Karpas-422 (cell line): Measurements from ENCODE around the gene TBATA. TPM values are rescaled to one million over a fixed set of nuclear protein-coding genes. Genes with fewer than 3 reads are reported as not detected.

Experiments
- DNase-seq: peaks from one replicate; pipeline ENCODE4 v3.0.0-alpha.2; 2015
- H2AFZ ChIP-seq: fragments of 200-600 bp; sonication (generic); 2 replicates; pipeline ENCODE4 v1.6.1; 2014; ENCODE audit warnings: antibody characterized with exemption, low read length, mixed read lengths
- H3K27ac ChIP-seq: fragments of 200-600 bp; sonication (generic); 2 replicates; pipeline ENCODE4 v1.5.1; 2014; ENCODE audit warnings: mild to moderate bottlenecking, low read length, moderate library complexity
- H3K27me3 ChIP-seq: fragments of 200-600 bp; sonication (generic); 2 replicates; pipeline ENCODE4 v1.6.1; 2014; ENCODE audit warnings: low read length, mixed read lengths
- H3K36me3 ChIP-seq: fragments of 200-600 bp; sonication (generic); 2 replicates; pipeline ENCODE4 v1.6.1; 2014; ENCODE audit warnings: low read length, mixed read lengths; ENCODE audit not compliant: insufficient read depth
- H3K4me1 ChIP-seq: fragments of 200-600 bp; sonication (generic); 2 replicates; pipeline ENCODE4 v1.6.1; 2014; ENCODE audit warnings: mild to moderate bottlenecking, low read length, mixed read lengths
- H3K4me2 ChIP-seq: fragments of 200-600 bp; sonication (generic); 2 replicates; pipeline ENCODE4 v1.6.1; 2014; ENCODE audit warnings: low read length, low read depth, mild to moderate bottlenecking; ENCODE audit not compliant: poor library complexity, severe bottlenecking
- H3K4me3 ChIP-seq: fragments of 200-600 bp; sonication (generic); 2 replicates; pipeline ENCODE4 v1.5.1; 2014; ENCODE audit warnings: mild to moderate bottlenecking, antibody characterized with exemption, low read length, mixed read lengths
- H3K79me2 ChIP-seq: fragments of 200-600 bp; sonication (generic); 2 replicates; pipeline ENCODE4 v1.6.1; 2014; ENCODE audit warnings: mild to moderate bottlenecking, low read length, mixed read lengths
- H3K9ac ChIP-seq: fragments of 200-600 bp; sonication (generic); 2 replicates; pipeline ENCODE4 v1.6.0; 2014; ENCODE audit warnings: low read length
- H3K9me2 ChIP-seq: fragments of 200-600 bp; sonication (generic), shearing (Covaris generic); replicated peaks from 2 replicates; pipeline ENCODE4 v1.6.0; 2014; ENCODE audit warnings: mild to moderate bottlenecking, low read length, moderate library complexity; ENCODE audit not compliant: insufficient read depth
- H3K9me3 ChIP-seq: fragments of 300-700, 200-600 bp; sonication (generic); 2 replicates; pipeline ENCODE4 v1.6.1; 2014; ENCODE audit warnings: low read length, mixed read lengths
- H4K20me1 ChIP-seq: fragments of 200-600 bp; sonication (generic); 2 replicates; pipeline ENCODE4 v1.6.1; 2014; ENCODE audit warnings: mild to moderate bottlenecking, antibody characterized with exemption, low read length, low read depth; ENCODE audit not compliant: insufficient read depth
- total RNA-seq: library from RNA; depleted of rRNA; stranded (reverse); fragments of >200 nt; shearing (Covaris generic); gene quantifications from 2 replicates; pipeline ENCODE4 v1.2.3, GENCODE V29; 2014; ENCODE audit warnings: low replicate concordance; rRNA removed

The TBATA gene, protein sequence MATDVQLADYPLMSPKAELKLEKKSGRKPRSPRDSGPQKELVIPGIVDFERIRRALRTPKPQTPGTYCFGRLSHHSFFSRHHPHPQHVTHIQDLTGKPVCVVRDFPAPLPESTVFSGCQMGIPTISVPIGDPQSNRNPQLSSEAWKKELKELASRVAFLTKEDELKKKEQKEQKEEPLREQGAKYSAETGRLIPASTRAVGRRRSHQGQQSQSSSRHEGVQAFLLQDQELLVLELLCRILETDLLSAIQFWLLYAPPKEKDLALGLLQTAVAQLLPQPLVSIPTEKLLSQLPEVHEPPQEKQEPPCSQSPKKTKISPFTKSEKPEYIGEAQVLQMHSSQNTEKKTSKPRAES
- not detected in 2 replicates for total RNA-seq

GRCh38 chr10:70785190-70785589 is at the start of gene TBATA:
Gene TBATA (minus strand): TSS chr10:70785377. CDS start chr10:70783379, 1,998 bp downstream.
- H3K27me3 ChIP-seq = no peaks in the 10 kb centered on the region
- H3K4me2 ChIP-seq = no peak within 1 kb of the TSS
- no peak within 1 kb of the TSS for H3K9ac ChIP-seq
- DNase-seq = no peak
- H3K36me3 ChIP-seq = no peaks in the 10 kb centered on the region
- H2AFZ ChIP-seq = no peak within 1 kb of the TSS
- H3K4me3 ChIP-seq = no peak within 1 kb of the TSS
- no peaks in the 10 kb centered on the region for H3K9me2 ChIP-seq
- H4K20me1 ChIP-seq = no peaks in the 10 kb centered on the region
- H3K79me2 ChIP-seq = no peaks in the 10 kb centered on the region
- H3K4me1 ChIP-seq = no peaks in the 10 kb centered on the region
- H3K9me3 ChIP-seq = no peaks in the 10 kb centered on the region
- no peak within 1 kb of the TSS for H3K27ac ChIP-seq

- Histone ChIP-seq H3K27me3 (no peaks in the 10 kb centered on the region), H4K20me1 (no peaks in the 10 kb centered on the region), H3K9me2 (no peaks in the 10 kb centered on the region), H3K4me3 (no peak overlapping the region), H3K36me3 (peaks cover 18% of the 10 kb centered on the region), H3K4me2 (no peak overlapping the region), H3K4me1 (peaks cover 11% of the 10 kb centered on the region), H3K79me2 (peaks cover 87% of the 10 kb centered on the region), H2AFZ (no peak overlapping the region), H3K9ac (no peak overlapping the region), H3K27ac (no peak overlapping the region), H3K9me3 (no peaks in the 10 kb centered on the region)
- no peak for DNase-seq
Observed at GRCh38 chr10:70834441-70835151, 49.4 kb upstream of the TBATA start.

DNA sequence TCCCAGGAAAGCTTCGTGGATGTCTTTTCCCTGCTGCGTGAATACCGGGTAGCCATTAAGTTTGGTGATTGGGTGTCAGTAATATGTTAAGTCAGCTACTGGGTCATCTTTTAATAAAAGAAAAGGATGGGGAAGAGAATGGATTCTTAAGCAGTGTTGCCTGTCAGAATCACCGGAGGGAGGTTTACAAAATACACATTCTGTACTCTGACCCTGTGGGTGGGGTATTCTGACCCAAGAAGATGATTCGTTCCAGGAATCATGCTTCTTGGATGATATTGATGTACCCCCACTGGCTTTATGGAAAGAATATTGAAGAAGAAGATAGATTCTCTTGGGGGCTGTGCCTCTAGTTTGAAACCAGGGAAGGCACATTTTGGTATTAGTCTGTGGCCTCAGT is 48.8 kb upstream of the TBATA start:
- H4K20me1 ChIP-seq = no peaks in the 10 kb centered on the region
- no peak overlapping the region for H3K27ac ChIP-seq
- H3K4me3 ChIP-seq = no peak overlapping the region
- H3K36me3 ChIP-seq = peaks cover 22% of the 10 kb centered on the region
- H3K9me3 ChIP-seq = no peaks in the 10 kb centered on the region
- H3K4me1 ChIP-seq = peaks cover 15% of the 10 kb centered on the region
- H3K79me2 ChIP-seq = peaks cover 88% of the 10 kb centered on the region
- H2AFZ ChIP-seq = no peak overlapping the region
- no peak overlapping the region for H3K4me2 ChIP-seq
- H3K9me2 ChIP-seq = no peaks in the 10 kb centered on the region
- H3K9ac ChIP-seq = no peak overlapping the region
- H3K27me3 ChIP-seq = no peaks in the 10 kb centered on the region
- no peak for DNase-seq

DNA sequence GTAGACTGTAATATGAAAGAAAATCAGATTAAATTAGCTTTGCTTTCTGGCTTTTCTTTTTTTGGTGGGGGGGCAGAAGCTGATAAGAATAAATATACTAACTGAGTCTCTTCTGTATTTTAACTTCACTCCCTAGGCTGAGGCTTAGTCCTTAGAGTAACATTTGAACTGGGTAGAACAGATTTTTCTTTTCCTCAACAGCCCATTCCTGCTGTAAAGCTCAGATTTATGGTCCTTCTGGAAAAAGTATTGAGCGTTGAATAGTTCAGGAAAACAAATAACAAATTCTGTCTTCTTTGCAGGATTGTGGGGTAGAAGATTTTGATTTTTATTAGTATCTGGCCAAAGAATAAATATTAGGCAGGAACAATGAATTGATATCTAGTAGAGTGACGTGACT is 48.4 kb upstream of the TBATA start:
- peaks cover 88% of the 10 kb centered on the region for H3K79me2 ChIP-seq
- H3K9me3 ChIP-seq = no peaks in the 10 kb centered on the region
- H3K36me3 ChIP-seq = peaks cover 22% of the 10 kb centered on the region
- H3K4me1 ChIP-seq = peaks cover 15% of the 10 kb centered on the region
- no peak overlapping the region for H3K4me3 ChIP-seq
- H3K9ac ChIP-seq = no peak overlapping the region
- H3K4me2 ChIP-seq = no peak overlapping the region
- no peak overlapping the region for H2AFZ ChIP-seq
- H4K20me1 ChIP-seq = no peaks in the 10 kb centered on the region
- H3K27ac ChIP-seq = no peak overlapping the region
- H3K27me3 ChIP-seq = no peaks in the 10 kb centered on the region
- DNase-seq = no peak
- no peaks in the 10 kb centered on the region for H3K9me2 ChIP-seq

DNA sequence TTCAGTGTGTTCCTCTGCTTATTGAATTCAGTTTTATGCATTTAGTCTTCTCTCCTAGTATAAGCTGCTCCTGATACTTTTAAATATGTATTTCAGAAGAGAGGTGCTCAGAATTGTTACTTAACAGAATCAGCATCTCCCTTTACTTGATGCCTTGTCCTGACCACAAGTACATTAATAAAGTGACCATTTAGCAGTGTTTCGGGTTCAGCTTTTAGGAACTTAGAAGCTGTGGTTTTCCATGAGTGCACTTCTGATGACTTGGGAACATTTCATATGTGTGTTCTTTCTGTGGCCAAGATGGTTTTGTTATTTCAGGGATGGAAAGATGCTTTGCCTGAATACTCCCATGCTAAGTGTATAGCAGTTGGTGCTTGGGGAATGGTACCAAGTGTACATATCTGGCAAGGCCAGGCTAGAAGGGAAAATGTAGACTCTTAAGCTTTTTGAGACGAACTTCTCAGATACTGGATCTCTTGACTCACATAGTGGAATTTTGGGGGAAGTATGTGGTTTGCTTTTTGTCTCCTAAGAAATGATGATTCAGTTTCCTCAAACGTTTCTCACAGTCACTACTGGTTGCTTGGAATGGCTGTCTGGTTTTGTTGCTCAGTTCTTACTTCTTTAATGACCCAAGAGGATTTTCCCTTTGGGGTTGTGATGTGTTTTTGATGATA is 47.8 kb upstream of the TBATA start:
- Histone ChIP-seq H4K20me1 (no peaks in the 10 kb centered on the region), H3K9me3 (no peaks in the 10 kb centered on the region), H3K9ac (no peak overlapping the region), H3K4me1 (peaks cover 15% of the 10 kb centered on the region), H3K4me2 (no peak overlapping the region), H3K27ac (no peak overlapping the region), H3K4me3 (no peak overlapping the region), H3K79me2 (peaks cover 88% of the 10 kb centered on the region), H2AFZ (no peak overlapping the region), H3K27me3 (no peaks in the 10 kb centered on the region), H3K36me3 (peaks cover 22% of the 10 kb centered on the region), H3K9me2 (no peaks in the 10 kb centered on the region)
- DNase-seq = no peak

GRCh38 chr10:70832221-70832620 is 47.0 kb upstream of the TBATA start:
- H4K20me1 ChIP-seq = no peaks in the 10 kb centered on the region
- no peak for DNase-seq
- H3K9me3 ChIP-seq = no peaks in the 10 kb centered on the region
- no peak overlapping the region for H3K9ac ChIP-seq
- peaks cover 18% of the 10 kb centered on the region for H3K4me1 ChIP-seq
- H3K4me3 ChIP-seq = no peak overlapping the region
- H2AFZ ChIP-seq = no peak overlapping the region
- H3K36me3 ChIP-seq = peaks cover 15% of the 10 kb centered on the region; the same call in 1 of the 2 replicates
- no peak overlapping the region for H3K27ac ChIP-seq
- H3K4me2 ChIP-seq = no peak overlapping the region
- no peaks in the 10 kb centered on the region for H3K27me3 ChIP-seq
- no peaks in the 10 kb centered on the region for H3K9me2 ChIP-seq
- H3K79me2 ChIP-seq = peaks cover 88% of the 10 kb centered on the region

- H2AFZ ChIP-seq = no peak overlapping the region
- H3K9me2 ChIP-seq = no peaks in the 10 kb centered on the region
- peaks cover 94% of the 10 kb centered on the region for H3K79me2 ChIP-seq
- H3K9ac ChIP-seq = no peak overlapping the region
- no peaks in the 10 kb centered on the region for H3K27me3 ChIP-seq
- peaks cover 24% of the 10 kb centered on the region for H3K4me1 ChIP-seq
- H3K4me2 ChIP-seq = no peak overlapping the region
- peaks cover 12% of the 10 kb centered on the region; the same call in 1 of the 2 replicates for H3K36me3 ChIP-seq
- no peaks in the 10 kb centered on the region for H4K20me1 ChIP-seq
- no peak overlapping the region for H3K27ac ChIP-seq
- no peak overlapping the region for H3K4me3 ChIP-seq
- H3K9me3 ChIP-seq = no peaks in the 10 kb centered on the region
- DNase-seq = no peak
Observed at GRCh38 chr10:70830164-70830563, 45.0 kb upstream of the TBATA start.

DNA sequence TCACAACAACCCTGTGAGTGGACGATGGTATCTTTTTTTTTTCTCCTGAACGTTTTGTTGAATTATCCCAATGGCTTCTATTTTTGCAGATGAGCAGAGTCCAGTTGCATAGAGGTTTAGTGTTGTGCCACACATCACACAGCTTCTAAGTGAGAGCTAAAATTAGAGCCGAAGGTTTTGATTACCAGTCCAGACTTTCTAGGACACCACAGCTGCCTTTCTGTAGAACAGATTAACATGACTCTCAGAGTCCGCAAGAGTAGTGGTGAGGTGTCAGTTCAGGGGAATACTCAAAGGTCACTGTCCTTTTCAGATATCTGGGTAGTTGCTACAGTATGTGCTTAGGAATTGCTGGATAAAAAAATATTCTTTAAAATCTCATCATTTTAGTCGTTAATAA is 44.4 kb upstream of the TBATA start:
- no peak overlapping the region for H3K27ac ChIP-seq
- no peaks in the 10 kb centered on the region for H3K27me3 ChIP-seq
- peaks cover 24% of the 10 kb centered on the region for H3K4me1 ChIP-seq
- H4K20me1 ChIP-seq = no peaks in the 10 kb centered on the region
- H3K9me3 ChIP-seq = no peaks in the 10 kb centered on the region
- H3K4me3 ChIP-seq = no peak overlapping the region
- H3K9me2 ChIP-seq = no peaks in the 10 kb centered on the region
- peaks cover 91% of the 10 kb centered on the region for H3K79me2 ChIP-seq
- H3K9ac ChIP-seq = no peak overlapping the region
- H3K36me3 ChIP-seq = peaks cover 9% of the 10 kb centered on the region; the same call in 1 of the 2 replicates
- H2AFZ ChIP-seq = no peak overlapping the region
- DNase-seq = no peak
- H3K4me2 ChIP-seq = no peak overlapping the region
